ENCODE results near the gene CEP192. TPM values are rescaled to one million over a fixed set of nuclear protein-coding genes. Genes with fewer than 3 reads are reported as not detected.

Gene CEP192
- total and polyA plus RNA-seq, 4 donors = 2.5 to 32.4 (median 10.9) TPM

GRCh38 chr18:12963069-12963468 lies 28.1 kb upstream of the CEP192 start (continued):
- no peak for TF ChIP-seq REST (IDR thresholded peaks at IDR 0.05)
- TF ChIP-seq RAD21 (IDR thresholded peaks at IDR 0.05) = no peak
- no peak for TF ChIP-seq MAX (IDR thresholded peaks at IDR 0.05)
- no peak for TF ChIP-seq FOXA1 (IDR thresholded peaks at IDR 0.05)
- TF ChIP-seq NR2F2 (IDR thresholded peaks at IDR 0.05) = no peak

GRCh38 chr18:12968115-12968514 lies 23.0 kb upstream of the CEP192 start:
- H3K27me3 ChIP-seq (ENCODE audit: control insufficient read depth in 4 of 4, insufficient read depth in 4 of 4, low read length in 3 of 4) = no peaks in the 10 kb centered on the region
- WGBS = 85% methylated on average over 4 of the region's 4 CpGs
- TF ChIP-seq HNF4G (IDR thresholded peaks at IDR 0.05) = no peak
- no peak for TF ChIP-seq MAX (IDR thresholded peaks at IDR 0.05)
- TF ChIP-seq EGR1 (IDR thresholded peaks at IDR 0.05; ENCODE audit: low read depth in 2 of 2) = no peak
- TF ChIP-seq RXRA (IDR thresholded peaks at IDR 0.05) = no peak
- no peak for TF ChIP-seq RAD21 (IDR thresholded peaks at IDR 0.05)
- TF ChIP-seq REST (IDR thresholded peaks at IDR 0.05) = no peak
- no peak for TF ChIP-seq NR2F2 (IDR thresholded peaks at IDR 0.05)
- TF ChIP-seq FOXA2 (IDR thresholded peaks at IDR 0.05) = no peak
- TF ChIP-seq JUND (IDR thresholded peaks at IDR 0.05) = no peak
- TF ChIP-seq HNF4A (conservative IDR thresholded peaks at IDR 0.05) = no peak

GRCh38 chr18:12968619-12969018 lies 22.5 kb upstream of the CEP192 start:
- no peak for DNase-seq (ENCODE audit: low spot score)
- no peak overlapping the region for H3K27ac ChIP-seq (ENCODE audit: low read depth in 1 of 2, low read length in 2 of 2)
- H3K27me3 ChIP-seq (ENCODE audit: control insufficient read depth in 4 of 4, insufficient read depth in 4 of 4, low read length in 3 of 4) = no peaks in the 10 kb centered on the region
- H3K4me1 ChIP-seq (ENCODE audit: control insufficient read depth in 4 of 4, insufficient read depth in 4 of 4, low read length in 3 of 4) = no peaks in the 10 kb centered on the region
- no peak overlapping the region for H3K9ac ChIP-seq (ENCODE audit: low read depth in 1 of 2, low read length in 2 of 2)
- no peaks in the 10 kb centered on the region for H3K9me3 ChIP-seq (ENCODE audit: control insufficient read depth in 4 of 4, low read length in 3 of 4)
- H3K4me3 ChIP-seq (ENCODE audit: low read depth in 1 of 3, low read length in 3 of 3) = no peak overlapping the region
- WGBS = 97% methylated on average over 6 of the region's 6 CpGs
- no peak for TF ChIP-seq REST (IDR thresholded peaks at IDR 0.05)
- H3K36me3 ChIP-seq (ENCODE audit: control insufficient read depth in 4 of 4, insufficient read depth in 3 of 4, low read depth in 1 of 4, low read length in 3 of 4) = peaks cover 6 to 40% (median 19%) of the 10 kb centered on the region in 4 donors

More at GRCh38 chr18:12968115-12968514, 23.0 kb upstream of the CEP192 start:
- Histone ChIP-seq H3K4me1 (ENCODE audit: control insufficient read depth in 4 of 4, insufficient read depth in 4 of 4, low read length in 3 of 4) (no peaks in the 10 kb centered on the region), H3K36me3 (ENCODE audit: control insufficient read depth in 4 of 4, insufficient read depth in 3 of 4, low read depth in 1 of 4, low read length in 3 of 4) (peaks cover 6 to 43% (median 24%) of the 10 kb centered on the region in 4 donors), H3K4me3 (ENCODE audit: low read depth in 1 of 3, low read length in 3 of 3) (no peak overlapping the region), H3K9ac (ENCODE audit: low read depth in 1 of 2, low read length in 2 of 2) (no peak overlapping the region), H3K27ac (ENCODE audit: low read depth in 1 of 2, low read length in 2 of 2) (no peak overlapping the region), H3K9me3 (ENCODE audit: control insufficient read depth in 4 of 4, low read length in 3 of 4) (no peaks in the 10 kb centered on the region)
- no peak for DNase-seq (ENCODE audit: low spot score)

Data from liver (tissue), 9 donors.